ENCODE measurements around the gene FRS2.

The FRS2 gene

GRCh38 chr12:69534389-69534822 lies 64.2 kb downstream of the FRS2 start:
- no peak for DNase-seq

- no peak for DNase-seq
Measured at GRCh38 chr12:69540987-69541386, 70.8 kb downstream of the FRS2 start.

- no peak for DNase-seq
Measured at GRCh38 chr12:69544087-69544486, 73.9 kb downstream of the FRS2 start.

- DNase-seq, result no peak
Measured at GRCh38 chr12:69545081-69545480, 74.9 kb downstream of the FRS2 start.

GRCh38 chr12:69546693-69547438 lies 76.7 kb downstream of the FRS2 start:
- no peak for DNase-seq

GRCh38 chr12:69548687-69549086 lies 78.5 kb downstream of the FRS2 start:
- DNase-seq, result no peak

- no peak for DNase-seq
Measured at GRCh38 chr12:69550569-69551350, 80.6 kb downstream of the FRS2 start.

GRCh38 chr12:69553628-69554248 lies 83.5 kb downstream of the FRS2 start:
- DNase-seq, result peak; percentile 26

GRCh38 chr12:69555461-69555860 lies 85.3 kb downstream of the FRS2 start:
- no peak for DNase-seq

GRCh38 chr12:69556383-69556782 lies 86.2 kb downstream of the FRS2 start:
- no peak for DNase-seq

- no peak for DNase-seq
Measured at GRCh38 chr12:69563166-69563762, 93.1 kb downstream of the FRS2 start.

GRCh38 chr12:69566603-69567002 lies 96.4 kb downstream of the FRS2 start:
- no peak for DNase-seq

GRCh38 chr12:69569236-69569635 lies 99.0 kb downstream of the FRS2 start:
- DNase-seq, result no peak

- no peak for DNase-seq
Measured at GRCh38 chr12:69570000-69570516, 99.9 kb downstream of the FRS2 start.

- peak; percentile 7 for DNase-seq
Measured at GRCh38 chr12:69570545-69571399, 100.6 kb downstream of the FRS2 start.

GRCh38 chr12:69575346-69575745 lies 105.2 kb downstream of the FRS2 start:
- no peak for DNase-seq

GRCh38 chr12:69578283-69578682 lies 108.1 kb downstream of the FRS2 start:
- DNase-seq, result no peak

- no peak for DNase-seq
Measured at GRCh38 chr12:69579029-69579428, 108.8 kb downstream of the FRS2 start.

GRCh38 chr12:69580074-69580473 lies 109.9 kb downstream of the FRS2 start:
- DNase-seq, result no peak

- no peak for DNase-seq
Measured at GRCh38 chr12:69583203-69583602, 113.0 kb downstream of the FRS2 start.

GRCh38 chr12:69585189-69586062 lies 115.2 kb downstream of the FRS2 start, which contains the start of gene CCT2:
CCT2 (plus strand) TSS chr12:69585459; CDS start chr12:69585522, 63 bp downstream.
- DNase-seq, result peak; percentile 96

All from NCI-H2171 (cell line).